PC-9 (cell line): ENCODE data around the gene PPP2R1B.

Experiments used
- EZH2 ChIP-seq: fragments of 200-600 bp; sonication (generic); IDR thresholded peaks from 2 replicates; pipeline ENCODE4 v1.8.0; 2017; ENCODE audit warnings: antibody characterized with exemption, low read depth
- TF ChIP-seq, protein P1 (sequence below): fragments of 200-600 bp; sonication (generic); conservative IDR thresholded peaks from 2 replicates; pipeline ENCODE4 v1.6.1; 2017; ENCODE audit warnings: mixed run types, antibody characterized with exemption, mild to moderate bottlenecking, moderate library complexity

DNA sequence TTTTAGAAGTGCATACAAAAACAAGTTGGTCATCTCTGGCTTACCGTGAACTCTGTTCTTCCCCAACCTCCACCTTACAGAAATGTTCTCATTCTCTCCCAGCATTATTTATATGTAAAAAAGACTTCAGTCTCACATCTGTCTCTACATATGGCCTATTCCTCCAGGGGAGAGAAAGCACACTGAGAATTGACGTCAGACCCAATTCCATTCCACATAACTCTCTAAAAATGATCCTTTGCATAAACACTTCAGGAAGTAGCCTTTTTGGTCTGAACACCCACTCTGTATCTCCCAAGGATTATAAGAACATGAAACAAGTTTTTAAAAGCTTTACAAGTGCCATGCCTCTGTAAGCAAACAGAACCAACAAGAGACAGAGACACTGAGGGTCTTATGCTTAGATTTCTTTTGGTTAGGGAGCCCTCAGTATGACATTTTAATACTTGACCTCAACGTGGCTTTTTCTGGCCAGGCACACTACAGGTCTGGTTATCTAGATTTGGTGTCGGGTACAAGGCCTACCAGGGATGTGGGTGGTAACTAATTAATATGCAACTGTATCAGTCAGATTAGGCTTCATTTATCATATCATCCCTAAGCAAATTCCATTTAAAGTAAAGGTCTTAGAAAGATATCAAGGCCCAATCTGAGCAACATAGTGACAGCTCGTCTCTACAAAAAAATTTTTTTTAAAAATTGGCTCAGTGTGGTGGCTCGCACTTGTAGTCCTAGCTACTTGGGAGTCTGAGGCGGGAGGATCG lies 48.5 kb upstream of the PPP2R1B start:
- TF ChIP-seq EZH2 = no peak
- TF ChIP-seq, protein P1, sequence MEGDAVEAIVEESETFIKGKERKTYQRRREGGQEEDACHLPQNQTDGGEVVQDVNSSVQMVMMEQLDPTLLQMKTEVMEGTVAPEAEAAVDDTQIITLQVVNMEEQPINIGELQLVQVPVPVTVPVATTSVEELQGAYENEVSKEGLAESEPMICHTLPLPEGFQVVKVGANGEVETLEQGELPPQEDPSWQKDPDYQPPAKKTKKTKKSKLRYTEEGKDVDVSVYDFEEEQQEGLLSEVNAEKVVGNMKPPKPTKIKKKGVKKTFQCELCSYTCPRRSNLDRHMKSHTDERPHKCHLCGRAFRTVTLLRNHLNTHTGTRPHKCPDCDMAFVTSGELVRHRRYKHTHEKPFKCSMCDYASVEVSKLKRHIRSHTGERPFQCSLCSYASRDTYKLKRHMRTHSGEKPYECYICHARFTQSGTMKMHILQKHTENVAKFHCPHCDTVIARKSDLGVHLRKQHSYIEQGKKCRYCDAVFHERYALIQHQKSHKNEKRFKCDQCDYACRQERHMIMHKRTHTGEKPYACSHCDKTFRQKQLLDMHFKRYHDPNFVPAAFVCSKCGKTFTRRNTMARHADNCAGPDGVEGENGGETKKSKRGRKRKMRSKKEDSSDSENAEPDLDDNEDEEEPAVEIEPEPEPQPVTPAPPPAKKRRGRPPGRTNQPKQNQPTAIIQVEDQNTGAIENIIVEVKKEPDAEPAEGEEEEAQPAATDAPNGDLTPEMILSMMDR = no peak
